HepG2 (cell line): ENCODE measurements around the gene DBNDD2. TPM values are rescaled to one million over a fixed set of nuclear protein-coding genes. Genes with fewer than 3 reads are reported as not detected.
A peak's percentile ranks its signal among the peaks of the same experiment; 100 is the strongest.

Source experiments
- ARID5B ChIP-seq: IDR thresholded peaks from 2 replicates; pipeline ENCODE4 v1.4.0; 2020; ENCODE audit warnings: mild to moderate bottlenecking, missing genetic modification reagents
- DDIT3 ChIP-seq: sonication (generic); formaldehyde crosslinking; IDR thresholded peaks from 2 replicates; pipeline ENCODE4 v1.4.0; 2020; ENCODE audit warnings: mild to moderate bottlenecking, missing genetic modification reagents
- DZIP1 ChIP-seq: sonication (generic); formaldehyde crosslinking; IDR thresholded peaks from 2 replicates; pipeline ENCODE4 v1.5.0; 2020; ENCODE audit warnings: mild to moderate bottlenecking, missing genetic modification reagents
- GFI1 ChIP-seq: sonication (generic); formaldehyde crosslinking; IDR thresholded peaks from 2 replicates; pipeline ENCODE4 v1.5.0; 2020; ENCODE audit warnings: missing genetic modification reagents, mild to moderate bottlenecking, borderline replicate concordance
- HOMEZ ChIP-seq: IDR thresholded peaks from 2 replicates; pipeline ENCODE4 v1.6.1; 2016; ENCODE audit warnings: low read depth
- PAXIP1 ChIP-seq: sonication (generic); formaldehyde crosslinking; conservative IDR thresholded peaks from 2 replicates; pipeline ENCODE4 v1.4.0; 2020; ENCODE audit warnings: mild to moderate bottlenecking, missing genetic modification reagents, moderate library complexity
- PHF8 ChIP-seq: sonication (generic); formaldehyde crosslinking; IDR thresholded peaks from 2 replicates; pipeline ENCODE4 v1.5.0; 2020; ENCODE audit warnings: missing genetic modification reagents
- POLR2AphosphoS5 ChIP-seq: IDR thresholded peaks from 2 replicates; pipeline ENCODE4 v1.6.1; 2012; ENCODE audit warnings: low read depth, low read length
- SOX13 ChIP-seq, 3 experiments: fragments of 450-650 bp in 1 of 3; sonication (generic) in 1 of 3; formaldehyde crosslinking in 1 of 3; IDR thresholded peaks in 2 of 3; conservative IDR thresholded peaks in 1 of 3; 2 replicates each; pipeline versions ENCODE4 v1.5.0 to v1.6.1; 2016 to 2020; ENCODE audit warnings: antibody characterized with exemption in 1 of 3, mild to moderate bottlenecking in 1 of 3, missing compliant biosample characterization in 1 of 3, missing genetic modification reagents in 1 of 3, moderate library complexity in 1 of 3
- SP1 ChIP-seq, 2 experiments: fragments of 450-650 bp in 1 of 2; sonication (generic) in 1 of 2; formaldehyde crosslinking in 1 of 2; IDR thresholded peaks; 2 replicates each; pipeline versions ENCODE4 v1.4.0 to v1.6.1; 2016 to 2020; ENCODE audit warnings: missing genetic modification reagents in 1 of 2
- TCF7 ChIP-seq: sonication (generic); IDR thresholded peaks from 2 replicates; pipeline ENCODE4 v1.6.1; 2016; ENCODE audit warnings: antibody characterized with exemption, low read depth
- ZBTB21 ChIP-seq: sonication (generic); formaldehyde crosslinking; IDR thresholded peaks from 2 replicates; pipeline ENCODE4 v1.4.0; 2020; ENCODE audit warnings: missing genetic modification reagents
- ZNF672 ChIP-seq: sonication (generic); formaldehyde crosslinking; IDR thresholded peaks from 2 replicates; pipeline ENCODE4 v1.8.1; 2022; ENCODE audit warnings: missing genetic modification reagents
- ZNF766 ChIP-seq: sonication (generic); formaldehyde crosslinking; IDR thresholded peaks from 2 replicates; pipeline ENCODE4 v1.5.0; 2020; ENCODE audit warnings: missing genetic modification reagents, borderline replicate concordance
- ZNF879 ChIP-seq: sonication (generic); formaldehyde crosslinking; IDR thresholded peaks from 2 replicates; pipeline ENCODE4 v1.8.1; 2023; ENCODE audit warnings: missing genetic modification reagents
- ZSCAN25 ChIP-seq: sonication (generic); formaldehyde crosslinking; IDR thresholded peaks from 2 replicates; pipeline ENCODE4 v1.8.0; 2022; ENCODE audit warnings: mild to moderate bottlenecking, missing genetic modification reagents
- polyA plus RNA-seq, 8 experiments: library from polyadenylated mRNA; depleted of rRNA in 3 of 8; stranded (reverse) in 7 of 8; unstranded in 1 of 8; fragments of >200 nt; fragmentation: Illumina TruSeq in 4 of 8; extraction: Trizol in 4 of 8; gene quantifications; 2 replicates each; pipeline versions ENCODE4 v1.2.1 to v1.2.3, GENCODE V29; 2011 to 2016; ENCODE audit warnings: low read depth in 4 of 8, missing spikeins in 1 of 8, mixed read lengths in 1 of 8; ENCODE audit not compliant: insufficient read depth in 1 of 8
- total RNA-seq, 5 experiments: library from RNA; depleted of rRNA; stranded (reverse); fragments of >200 nt; fragmentation: Illumina TruSeq; extraction: Trizol; gene quantifications; 2 replicates each; pipeline ENCODE4 v1.2.3, GENCODE V29; 2016; ENCODE audit warnings: low read depth in 1 of 5

The DBNDD2 gene
- total and polyA plus RNA-seq, 2 of the 13 experiments (the other 11 are each of a cell fraction or from before 2014, with no cell fraction given) = 16.7 to 47.6 TPM

- TF ChIP-seq ZSCAN25 (CRISPR knock-in tag) (no peak), DDIT3 (CRISPR knock-in tag) (no peak), ZNF766 (no peak), PHF8 (CRISPR knock-in tag) (no peak), HOMEZ (CRISPR knock-in tag) (peak; percentile 14; the same call in 1 of the 2 replicates), SOX13 (IDR thresholded peaks at IDR 0.05) (no peak), SOX13 (CRISPR knock-in tag; conservative IDR thresholded peaks at IDR 0.05 in 1 of 2, IDR thresholded peaks at IDR 0.05 in 1 of 2) (no peak; a peak in 1 of 4 replicates), ZNF879 (peak; percentile 23; the same call in 1 of the 2 replicates), DZIP1 (CRISPR knock-in tag) (no peak), SP1 (IDR thresholded peaks at IDR 0.05) (no peak), SP1 (CRISPR knock-in tag; IDR thresholded peaks at IDR 0.05) (0 out of 2 replicates have a peak, but pooled peaks have one; percentile 12), TCF7 (no peak), ZNF672 (CRISPR knock-in tag) (no peak), GFI1 (no peak), PAXIP1 (CRISPR knock-in tag) (peak; percentile 68), ZBTB21 (CRISPR knock-in tag) (peak; percentile 70; the same call in 1 of the 2 replicates), ARID5B (CRISPR knock-in tag) (peak; percentile 32; the same call in 1 of the 2 replicates), POLR2AphosphoS5 (0 out of 2 replicates have a peak, but pooled peaks have one; percentile 3)
Measured at GRCh38 chr20:45359406-45360148, 48.5 kb upstream of the DBNDD2 start (continued).
